Ovary (tissue), 3 donors: Measurements from ENCODE around the gene MAPRE3.

ENCODE experiments used
- CTCF ChIP-seq, 3 donors: fragments of 450-650 bp in 2 of 3; fragments of 200-600 bp in 1 of 3; IDR thresholded peaks; one replicate each; pipeline versions ENCODE4 v1.5.1 to v1.8.0; 2016 to 2022; ENCODE audit warnings: antibody characterized with exemption in 3 of 3, mild to moderate bottlenecking in 1 of 3
- EP300 ChIP-seq: sonication (generic); formaldehyde crosslinking; IDR thresholded peaks from one replicate; pipeline ENCODE4 v1.6.1; 2017; ENCODE audit warnings: antibody characterized with exemption
- POLR2A ChIP-seq: fragments of 450-650 bp; IDR thresholded peaks from one replicate; pipeline ENCODE4 v1.6.1; 2017; ENCODE audit warnings: antibody characterized with exemption, mild to moderate bottlenecking, moderate library complexity
- donor health status: DM: no; HTN: no; CAD: no.

GRCh38 chr2:27057184-27057583 lies 86.7 kb downstream of the MAPRE3 start:
- TF ChIP-seq CTCF (IDR thresholded peaks at IDR 0.05) = no peak
- TF ChIP-seq EP300 = no peak
- TF ChIP-seq POLR2A = no peak
